Measurements from ENCODE around the gene DGKB.

DNA sequence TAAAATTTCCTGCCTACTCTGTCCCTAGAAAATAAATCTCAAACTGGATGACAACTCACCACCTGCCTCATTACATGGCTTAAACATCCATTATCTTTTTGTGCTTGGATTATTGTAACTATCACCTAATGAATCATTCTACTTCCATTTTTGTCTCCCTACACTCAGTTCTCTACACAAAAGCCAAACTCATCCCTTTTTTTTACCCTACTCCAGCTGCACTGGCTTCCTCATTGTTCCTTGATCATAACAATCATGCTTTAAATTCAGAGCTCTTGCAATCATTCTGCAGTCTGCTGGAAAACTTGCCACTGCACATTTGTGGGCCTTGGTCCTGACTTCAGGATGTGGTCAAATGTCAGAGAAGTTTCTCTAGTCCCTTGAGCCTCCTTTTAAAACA, 280.0 kb downstream of the DGKB start:
- TF ChIP-seq CEBPB (IDR thresholded peaks at IDR 0.05) = no peak
- TF ChIP-seq EP300 (IDR thresholded peaks at IDR 0.05; ENCODE audit: borderline replicate concordance) = no peak
- TF ChIP-seq RAD21 (IDR thresholded peaks at IDR 0.05; ENCODE audit: low read depth) = no peak
- no peak for TF ChIP-seq YY1 (IDR thresholded peaks at IDR 0.05; ENCODE audit: low read depth)
- TF ChIP-seq REST (IDR thresholded peaks at IDR 0.05; ENCODE audit: low read depth) = no peak
- no peak for TF ChIP-seq EGR1 (IDR thresholded peaks at IDR 0.05)
- no peak for TF ChIP-seq TAF1 (IDR thresholded peaks at IDR 0.05; ENCODE audit: low read depth)
- no peak for TF ChIP-seq TCF12 (IDR thresholded peaks at IDR 0.05; ENCODE audit: low read depth)
- no peak for TF ChIP-seq TEAD4 (IDR thresholded peaks at IDR 0.05)
- TF ChIP-seq FOXM1 (IDR thresholded peaks at IDR 0.05; ENCODE audit: borderline replicate concordance, low read depth) = no peak

Measured in Ishikawa (cell line).